Cardiac fibroblast (primary cell): ENCODE measurements around the gene CSNK1G2.
A peak's percentile ranks its signal among the peaks of the same experiment; 100 is the strongest.

Experiments
- DNase-seq, 2 donors: peaks; one replicate each; pipeline versions ENCODE4 v3.0.0 to v3.0.0-alpha.2; 2010; ENCODE audit warnings: low read depth in 2 of 2
- H3K4me3 ChIP-seq, 2 donors: replicated peaks in 1 of 2; 1 replicate in 1 of 2; 2 replicates in 1 of 2; pipeline ENCODE4 v1.5.1; 2011; ENCODE audit warnings: low read depth in 2 of 2, low read length in 2 of 2, mild to moderate bottlenecking in 2 of 2, moderate library complexity in 1 of 2
- TF ChIP-seq, protein P1 (sequence below): IDR thresholded peaks from one replicate; pipeline ENCODE4 v1.5.1; 2011; ENCODE audit warnings: low read depth, mild to moderate bottlenecking, low read length, inconsistent platforms

The CSNK1G2 gene

DNA sequence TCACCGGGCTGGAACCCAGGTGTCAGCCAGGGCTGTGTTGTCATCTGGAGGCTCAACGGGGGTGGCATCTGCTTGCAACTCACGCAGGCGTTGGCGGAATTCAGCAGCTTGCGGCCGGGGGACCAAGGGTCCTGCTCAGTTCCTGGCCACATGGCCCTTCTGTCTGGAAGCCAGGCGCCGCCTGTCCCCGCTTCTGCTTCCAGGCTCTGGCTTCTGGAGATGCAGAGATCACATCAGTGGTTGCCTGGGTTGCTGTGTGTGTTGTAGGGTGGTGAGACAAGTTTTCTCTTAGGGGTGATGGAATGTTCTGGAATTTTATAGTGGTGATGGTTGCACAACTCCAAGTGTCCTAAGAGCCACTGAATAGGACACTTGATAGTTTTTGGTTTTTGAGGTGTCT lies 30.8 kb upstream of the CSNK1G2 start:
- peak; percentile 26 to 35 for DNase-seq
- no peak overlapping the region for H3K4me3 ChIP-seq
- TF ChIP-seq, protein P1, sequence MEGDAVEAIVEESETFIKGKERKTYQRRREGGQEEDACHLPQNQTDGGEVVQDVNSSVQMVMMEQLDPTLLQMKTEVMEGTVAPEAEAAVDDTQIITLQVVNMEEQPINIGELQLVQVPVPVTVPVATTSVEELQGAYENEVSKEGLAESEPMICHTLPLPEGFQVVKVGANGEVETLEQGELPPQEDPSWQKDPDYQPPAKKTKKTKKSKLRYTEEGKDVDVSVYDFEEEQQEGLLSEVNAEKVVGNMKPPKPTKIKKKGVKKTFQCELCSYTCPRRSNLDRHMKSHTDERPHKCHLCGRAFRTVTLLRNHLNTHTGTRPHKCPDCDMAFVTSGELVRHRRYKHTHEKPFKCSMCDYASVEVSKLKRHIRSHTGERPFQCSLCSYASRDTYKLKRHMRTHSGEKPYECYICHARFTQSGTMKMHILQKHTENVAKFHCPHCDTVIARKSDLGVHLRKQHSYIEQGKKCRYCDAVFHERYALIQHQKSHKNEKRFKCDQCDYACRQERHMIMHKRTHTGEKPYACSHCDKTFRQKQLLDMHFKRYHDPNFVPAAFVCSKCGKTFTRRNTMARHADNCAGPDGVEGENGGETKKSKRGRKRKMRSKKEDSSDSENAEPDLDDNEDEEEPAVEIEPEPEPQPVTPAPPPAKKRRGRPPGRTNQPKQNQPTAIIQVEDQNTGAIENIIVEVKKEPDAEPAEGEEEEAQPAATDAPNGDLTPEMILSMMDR, result no peak

DNA sequence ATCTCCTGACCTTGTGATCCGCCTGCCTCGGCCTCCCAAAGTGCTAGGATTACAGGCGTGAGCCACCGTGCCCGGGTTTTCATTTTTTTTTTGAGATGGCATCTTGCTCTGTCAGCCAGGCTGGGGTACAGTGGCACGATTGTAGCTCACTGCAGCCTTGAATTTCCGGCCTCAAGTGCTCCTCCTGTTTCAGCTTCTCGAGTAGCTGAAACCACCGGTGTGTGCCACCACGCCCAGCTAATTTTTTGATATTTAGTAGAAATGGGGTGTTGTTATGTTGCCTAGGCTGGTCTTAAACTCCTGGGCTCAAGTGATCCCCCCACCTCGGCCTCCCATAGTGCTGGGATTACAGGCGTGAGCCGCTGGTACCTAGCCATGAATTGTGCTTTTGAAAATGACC lies 29.9 kb upstream of the CSNK1G2 start:
- TF ChIP-seq, protein P1, result no peak
- H3K4me3 ChIP-seq, result no peak overlapping the region
- no peak for DNase-seq

DNA sequence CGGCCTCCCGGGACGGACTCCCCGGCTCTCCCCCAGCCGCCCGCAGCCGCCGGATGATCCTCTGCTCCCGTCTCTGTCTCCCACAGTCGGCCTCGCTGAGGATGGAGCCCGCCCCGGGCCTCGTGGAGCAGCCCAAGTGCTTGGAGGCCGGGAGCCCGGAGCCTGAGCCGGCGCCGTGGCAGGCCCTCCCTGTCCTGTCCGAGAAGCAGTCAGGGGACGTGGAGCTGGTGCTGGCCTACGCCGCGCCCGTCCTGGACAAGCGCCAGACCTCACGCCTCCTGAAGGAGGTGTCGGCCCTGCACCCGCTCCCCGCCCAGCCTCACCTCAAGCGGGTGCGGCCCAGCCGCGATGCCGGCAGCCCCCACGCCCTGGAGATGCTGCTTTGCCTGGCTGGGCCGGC lies 29.0 kb upstream of the CSNK1G2 start:
- DNase-seq, result no peak
- no peak overlapping the region for H3K4me3 ChIP-seq
- TF ChIP-seq, protein P1, result no peak

DNA sequence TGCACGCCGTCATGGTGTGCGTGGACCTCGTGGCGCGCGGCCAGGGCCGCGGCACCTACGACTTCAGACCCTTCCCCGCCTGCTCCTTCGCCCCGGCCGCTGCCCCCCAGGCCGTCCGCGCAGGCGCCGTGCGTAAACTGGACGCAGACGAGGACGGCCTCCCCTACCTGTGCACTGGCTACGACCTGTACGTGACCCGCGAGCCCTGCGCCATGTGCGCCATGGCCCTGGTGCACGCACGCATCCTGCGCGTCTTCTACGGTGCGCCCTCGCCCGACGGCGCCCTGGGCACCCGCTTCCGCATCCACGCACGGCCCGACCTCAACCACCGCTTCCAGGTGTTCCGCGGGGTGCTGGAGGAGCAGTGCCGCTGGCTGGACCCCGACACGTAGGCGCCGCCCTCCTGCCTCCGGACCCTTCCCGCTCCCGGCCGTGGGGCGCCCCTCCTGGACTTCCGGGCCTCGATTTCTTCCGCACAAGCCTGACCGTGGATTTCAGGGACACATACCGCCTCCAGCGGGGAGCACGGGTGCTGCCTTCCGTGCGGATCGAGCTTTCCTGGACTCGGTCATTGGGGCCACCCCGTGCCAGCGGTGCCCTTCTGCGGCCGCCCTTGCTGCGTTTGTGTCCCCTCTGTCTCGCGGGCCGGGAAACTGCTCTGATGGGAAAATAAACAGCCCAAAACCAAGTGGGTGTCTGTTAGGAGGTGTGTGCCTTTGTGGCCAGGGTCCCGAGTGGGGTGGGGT lies 28.0 kb upstream of the CSNK1G2 start:
- TF ChIP-seq, protein P1, result no peak

DNA sequence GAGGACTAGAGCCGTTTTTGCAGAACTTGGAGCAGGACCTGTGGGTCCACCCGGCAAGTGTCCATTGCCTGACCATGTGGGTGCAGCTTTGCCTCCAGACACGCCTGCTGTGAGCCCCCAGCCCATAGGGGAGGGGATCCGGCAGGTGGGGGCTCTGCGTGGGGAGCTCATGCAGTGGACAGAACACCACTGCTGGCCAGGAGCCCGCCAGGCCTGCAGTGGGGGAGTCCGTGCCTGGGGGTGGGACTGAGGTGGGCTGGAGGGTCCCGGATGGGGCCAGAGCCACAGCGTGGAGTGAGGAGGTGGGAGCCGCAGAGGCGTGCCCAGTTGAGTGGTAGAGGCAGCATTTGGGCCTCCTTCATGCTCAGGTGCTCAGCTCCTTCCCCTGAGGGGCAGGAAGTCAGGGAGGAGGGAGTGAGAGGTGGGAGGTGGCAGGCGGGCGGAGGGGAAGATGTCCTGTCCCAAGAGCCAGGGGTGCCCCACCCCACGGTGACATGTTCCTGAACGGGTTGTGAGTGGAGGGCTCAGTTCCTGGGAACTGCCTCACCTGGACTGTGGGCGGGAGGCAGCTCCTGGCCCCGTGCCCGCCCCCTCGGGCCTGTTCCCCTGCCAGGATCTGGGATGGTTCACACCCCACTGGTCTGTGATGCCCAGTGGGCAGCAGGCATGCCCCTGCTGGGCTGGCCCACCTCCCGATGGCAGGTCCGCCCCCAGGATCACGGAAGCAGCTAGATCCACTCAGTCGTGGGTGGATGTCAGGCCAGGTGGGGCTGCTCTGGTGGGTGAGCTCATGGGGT lies 27.0 kb upstream of the CSNK1G2 start:
- no peak overlapping the region for H3K4me3 ChIP-seq
- no peak for DNase-seq
- TF ChIP-seq, protein P1, result no peak

More for the DNA sequence above, 28.0 kb upstream of the CSNK1G2 start:
- H3K4me3 ChIP-seq, result no peak overlapping the region
- no peak for DNase-seq

DNA sequence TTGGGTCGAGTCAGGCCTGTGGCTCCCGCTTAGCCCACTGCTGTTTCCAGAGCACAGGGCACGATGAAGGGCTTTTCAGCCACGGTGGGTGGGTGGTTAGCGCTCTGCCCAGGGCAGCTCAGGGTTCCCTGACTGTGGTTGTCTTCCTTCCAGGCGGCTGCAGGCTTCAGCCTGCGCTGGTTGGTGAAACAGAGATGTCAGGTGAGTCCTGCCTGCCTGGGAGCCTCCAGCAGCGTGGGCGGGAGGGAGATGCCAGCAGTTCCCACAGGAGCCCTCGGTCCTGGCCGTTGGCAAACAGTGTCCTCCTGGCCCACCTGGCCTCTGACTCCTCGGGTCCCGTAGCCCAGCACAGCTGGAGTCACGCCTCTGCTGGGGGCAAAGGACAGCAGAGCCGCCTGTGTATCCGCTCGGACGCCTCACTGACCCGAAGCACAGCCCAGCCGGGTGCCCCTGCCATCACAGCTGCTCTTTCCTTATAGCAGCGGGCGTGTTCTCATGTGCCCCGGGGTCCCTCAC lies 26.1 kb upstream of the CSNK1G2 start:
- DNase-seq, result no peak
- TF ChIP-seq, protein P1, result no peak
- no peak overlapping the region for H3K4me3 ChIP-seq
